Measurements from ENCODE around the gene IQSEC1.
A peak's percentile ranks its signal among the peaks of the same experiment; 100 is the strongest.

Gene IQSEC1

DNA sequence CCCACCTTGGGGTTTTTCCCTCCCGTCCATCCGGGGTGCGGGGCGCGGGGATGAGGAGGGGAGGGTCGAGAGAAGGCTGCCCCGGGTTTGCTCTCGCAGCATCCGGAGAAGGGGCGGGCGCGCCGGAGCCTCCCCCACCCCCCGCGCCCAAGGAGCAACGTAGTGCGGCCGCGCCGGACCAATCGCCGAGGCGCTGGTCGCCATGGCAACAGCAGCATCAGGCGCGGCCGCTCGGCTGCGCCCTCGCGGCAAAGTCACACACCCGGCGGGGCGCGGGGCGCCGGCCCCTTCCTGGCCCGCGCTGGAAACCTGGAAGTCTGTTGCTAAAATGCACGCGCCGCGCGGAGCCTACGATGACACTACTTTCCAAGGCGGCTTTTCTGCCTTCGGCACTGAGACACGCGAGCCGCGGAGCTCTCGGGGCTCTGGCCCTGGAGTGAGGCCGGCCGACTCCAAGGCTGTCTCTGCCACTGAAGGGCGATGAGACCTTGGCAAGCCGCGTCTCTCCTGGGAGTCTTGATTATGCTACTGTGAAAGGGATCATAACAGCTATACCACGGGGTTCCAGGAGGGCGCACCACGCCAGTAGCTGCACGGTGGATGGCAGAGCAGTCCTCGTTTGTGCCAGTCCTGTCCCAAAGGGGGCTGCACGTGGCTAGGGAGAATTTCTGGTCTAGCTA, at the start of gene IQSEC1:
Gene IQSEC1 (minus strand): TSS at position 104 of the 680 bp plus-strand sequence. CDS start 415 bp downstream, outside the sequence.
- Histone ChIP-seq H3K4me1 (peaks cover 82 to 100% (median 95%) of the 10 kb centered on the region in 10 experiments), H3K9ac (peak within 1 kb of the TSS in 10 of 11 experiments; percentile 38 to 83 (median 64); a peak in 19 of 22 replicates), H4K20me1 (peaks cover 0 to 10% (median 0%) of the 10 kb centered on the region in 11 experiments; a peak in 4 of 22 replicates), H3K9me3 (replicated peaks in 1 of 11) (no peaks in the 10 kb centered on the region), H3K36me3 (no peaks in the 10 kb centered on the region), H3K27ac (peak within 1 kb of the TSS in 9 of 11 experiments; percentile 25 to 90 (median 79); a peak in 17 of 22 replicates), H3K27me3 (peaks cover 0 to 32% (median 0%) of the 10 kb centered on the region in 11 experiments; a peak in 6 of 22 replicates), H3K4me3 (peak within 1 kb of the TSS; percentile 27 to 71 (median 59)), H3K4me2 (peak within 1 kb of the TSS; percentile 86 to 100 (median 93))
- TF ChIP-seq Cebpa-rat (IDR thresholded peaks at IDR 0.05), result no peak

DNA sequence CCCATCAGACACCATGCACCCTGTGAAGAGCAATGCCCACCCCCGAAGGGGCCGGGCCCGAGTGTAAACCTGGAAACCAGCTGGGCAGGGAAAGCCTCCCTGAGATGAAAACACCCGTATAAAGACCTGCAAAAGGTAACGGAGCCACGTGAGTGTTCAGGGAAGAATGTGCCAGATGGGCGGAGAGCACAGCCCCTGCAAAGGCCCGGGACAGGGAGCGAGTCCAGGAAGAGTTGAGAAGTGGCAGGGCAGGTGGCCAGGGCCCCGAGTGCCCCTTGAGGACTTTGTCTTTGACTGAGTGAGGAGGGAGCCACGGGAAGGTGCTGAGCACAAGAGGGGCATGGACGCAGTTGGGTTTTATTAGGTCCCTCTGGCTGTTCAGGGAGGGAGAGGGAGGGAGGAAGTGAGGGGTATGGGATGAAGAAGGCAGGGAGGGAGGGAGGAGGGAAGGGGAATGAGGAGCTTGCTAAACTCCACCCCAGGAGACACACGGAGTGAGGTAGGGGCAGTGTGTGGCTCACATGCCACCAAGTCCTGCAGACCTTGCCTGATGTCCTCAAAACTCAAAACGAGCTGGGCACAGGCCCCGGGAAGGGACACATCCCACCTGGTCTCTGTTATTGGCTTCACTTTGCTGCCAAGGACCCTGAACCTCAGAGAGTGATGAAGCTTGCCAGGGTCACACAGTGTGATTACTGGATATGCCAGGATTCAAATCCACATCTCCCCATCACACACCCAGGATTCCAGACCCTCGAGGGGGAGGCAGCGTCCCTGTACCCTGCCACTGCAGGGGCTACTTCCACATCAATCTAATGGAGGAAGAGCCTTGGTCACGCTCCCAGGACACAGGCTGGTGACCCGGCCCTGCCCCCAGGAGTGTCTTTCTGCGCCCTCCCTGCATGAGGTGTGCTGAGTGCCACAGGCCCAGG, 49.1 kb upstream of the IQSEC1 start:
- no peaks in the 10 kb centered on the region for H3K27me3 ChIP-seq
- no peak for TF ChIP-seq Cebpa-rat (IDR thresholded peaks at IDR 0.05)
- H3K4me1 ChIP-seq, result peaks cover 0 to 15% (median 1%) of the 10 kb centered on the region in 10 experiments; a peak in 8 of 20 replicates
- no peak overlapping the region for H3K27ac ChIP-seq
- no peaks in the 10 kb centered on the region for H3K36me3 ChIP-seq
- H3K4me3 ChIP-seq, result no peak overlapping the region
- no peak overlapping the region for H3K9ac ChIP-seq
- no peaks in the 10 kb centered on the region for H3K9me3 ChIP-seq (replicated peaks in 1 of 11)
- H3K4me2 ChIP-seq, result no peak overlapping the region
- 0 out of 22 replicates have a peak, but pooled peaks cover 0 to 15% (median 0%) of the 10 kb centered on the region in 11 experiments for H4K20me1 ChIP-seq

DNA sequence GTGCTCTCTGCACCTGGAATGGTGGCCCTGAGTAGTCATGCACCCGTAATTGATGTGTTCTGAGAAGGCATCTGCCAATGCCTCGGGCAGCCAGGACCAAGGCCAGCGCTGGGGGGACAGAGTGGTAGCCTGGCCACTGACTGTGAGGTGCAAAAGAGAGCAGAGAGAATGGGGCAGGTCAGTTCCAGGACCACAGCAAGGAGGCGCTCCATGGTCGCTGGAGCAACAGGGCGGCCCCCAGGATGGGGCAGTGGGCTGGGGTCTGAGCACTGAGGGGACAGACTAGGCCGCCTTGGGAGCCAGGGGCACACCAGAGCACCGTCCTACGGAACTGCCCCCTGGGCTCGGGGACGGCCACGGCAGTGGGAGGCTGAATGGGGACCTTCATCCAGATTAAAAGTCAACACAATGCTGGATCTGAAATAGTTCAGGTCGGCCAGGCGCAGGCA, 48.3 kb upstream of the IQSEC1 start:
- Histone ChIP-seq H3K9ac (no peak overlapping the region), H3K4me2 (no peak overlapping the region), H3K27me3 (no peaks in the 10 kb centered on the region), H3K27ac (no peak overlapping the region), H3K4me3 (no peak overlapping the region), H3K36me3 (no peaks in the 10 kb centered on the region), H3K9me3 (replicated peaks in 1 of 11) (no peaks in the 10 kb centered on the region), H4K20me1 (0 out of 22 replicates have a peak, but pooled peaks cover 0 to 15% (median 0%) of the 10 kb centered on the region in 11 experiments), H3K4me1 (peaks cover 0 to 15% (median 1%) of the 10 kb centered on the region in 10 experiments; a peak in 8 of 20 replicates)
- TF ChIP-seq Cebpa-rat (IDR thresholded peaks at IDR 0.05), result no peak

DNA sequence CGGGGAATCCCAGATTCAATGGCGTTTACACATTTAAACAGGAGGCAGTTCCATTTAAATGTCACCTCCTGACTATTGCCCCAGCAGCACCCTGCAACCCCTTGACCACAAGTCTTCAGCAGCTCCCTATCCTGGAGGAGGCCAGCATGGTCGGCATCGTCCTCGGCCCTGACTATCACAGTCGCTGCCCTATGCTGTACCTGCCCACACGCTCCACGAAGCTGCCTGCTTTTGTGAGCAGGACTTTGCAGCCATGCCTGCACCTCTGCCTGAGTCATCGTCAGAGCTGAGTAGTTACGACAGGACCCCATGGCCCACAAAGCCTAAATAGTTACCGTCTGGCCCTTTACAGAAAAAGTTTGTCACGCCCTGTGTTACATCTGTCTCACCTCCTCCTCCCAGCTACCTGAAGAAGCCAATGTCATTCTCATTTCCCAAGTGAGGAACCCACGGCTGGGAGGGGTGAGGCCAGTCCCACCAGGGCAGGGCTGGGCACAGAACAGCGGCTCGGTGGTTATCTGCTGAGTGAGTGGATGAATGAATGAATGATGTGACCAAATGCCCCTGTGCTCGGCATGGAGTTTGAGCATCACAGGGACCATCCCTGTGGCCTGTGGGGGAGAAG, 47.8 kb upstream of the IQSEC1 start:
- H3K4me3 ChIP-seq, result no peak overlapping the region

DNA sequence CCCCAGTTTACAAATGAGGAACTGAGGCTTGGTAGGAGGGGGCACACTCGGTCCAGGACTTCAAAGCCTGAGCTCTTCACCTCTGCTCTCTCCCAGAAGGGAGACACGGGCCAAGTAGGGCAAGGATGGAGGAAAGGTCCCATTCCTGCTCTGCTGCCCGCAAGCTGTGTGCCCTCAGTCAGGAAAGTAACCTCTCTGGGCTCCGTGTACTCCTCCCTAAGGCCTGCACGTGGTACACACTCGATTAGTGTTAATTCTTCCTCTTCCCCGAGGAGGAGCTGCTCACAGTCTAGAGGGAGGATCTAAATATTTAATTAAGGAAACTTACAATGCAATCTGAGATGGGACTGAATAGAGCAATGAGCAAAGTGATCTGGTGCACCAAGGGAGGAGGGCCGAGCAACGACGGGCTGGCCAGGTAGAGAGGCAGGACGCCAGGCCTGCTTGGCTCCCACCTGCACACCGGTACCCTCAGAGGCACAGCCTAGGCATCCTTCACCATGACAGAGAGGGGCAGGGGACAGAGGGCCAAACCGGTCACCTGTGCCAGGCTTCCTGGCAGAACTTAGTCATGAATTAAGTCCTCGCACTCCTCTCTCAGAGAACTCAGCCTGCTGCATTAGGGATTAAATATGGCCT, 47.2 kb upstream of the IQSEC1 start:
- H3K9me3 ChIP-seq (replicated peaks in 1 of 11), result no peaks in the 10 kb centered on the region
- no peaks in the 10 kb centered on the region for H3K27me3 ChIP-seq
- H3K4me2 ChIP-seq, result no peak overlapping the region
- H3K4me3 ChIP-seq, result no peak overlapping the region
- H3K36me3 ChIP-seq, result no peaks in the 10 kb centered on the region
- H3K4me1 ChIP-seq, result peaks cover 0 to 21% (median 3%) of the 10 kb centered on the region in 10 experiments; a peak in 10 of 20 replicates
- no peak overlapping the region for H3K9ac ChIP-seq
- H4K20me1 ChIP-seq, result peaks cover 0 to 15% (median 0%) of the 10 kb centered on the region in 11 experiments; a peak in 1 of 22 replicates
- TF ChIP-seq Cebpa-rat (IDR thresholded peaks at IDR 0.05), result no peak
- H3K27ac ChIP-seq, result no peak overlapping the region

More for the DNA sequence above, 47.8 kb upstream of the IQSEC1 start:
- Histone ChIP-seq H3K27ac (no peak overlapping the region), H4K20me1 (peaks cover 0 to 15% (median 0%) of the 10 kb centered on the region in 11 experiments; a peak in 1 of 22 replicates), H3K9ac (no peak overlapping the region), H3K4me2 (no peak overlapping the region), H3K27me3 (no peaks in the 10 kb centered on the region), H3K36me3 (no peaks in the 10 kb centered on the region), H3K4me1 (peaks cover 0 to 15% (median 1%) of the 10 kb centered on the region in 10 experiments; a peak in 8 of 20 replicates), H3K9me3 (replicated peaks in 1 of 11) (no peaks in the 10 kb centered on the region)
- no peak for TF ChIP-seq Cebpa-rat (IDR thresholded peaks at IDR 0.05)

DNA sequence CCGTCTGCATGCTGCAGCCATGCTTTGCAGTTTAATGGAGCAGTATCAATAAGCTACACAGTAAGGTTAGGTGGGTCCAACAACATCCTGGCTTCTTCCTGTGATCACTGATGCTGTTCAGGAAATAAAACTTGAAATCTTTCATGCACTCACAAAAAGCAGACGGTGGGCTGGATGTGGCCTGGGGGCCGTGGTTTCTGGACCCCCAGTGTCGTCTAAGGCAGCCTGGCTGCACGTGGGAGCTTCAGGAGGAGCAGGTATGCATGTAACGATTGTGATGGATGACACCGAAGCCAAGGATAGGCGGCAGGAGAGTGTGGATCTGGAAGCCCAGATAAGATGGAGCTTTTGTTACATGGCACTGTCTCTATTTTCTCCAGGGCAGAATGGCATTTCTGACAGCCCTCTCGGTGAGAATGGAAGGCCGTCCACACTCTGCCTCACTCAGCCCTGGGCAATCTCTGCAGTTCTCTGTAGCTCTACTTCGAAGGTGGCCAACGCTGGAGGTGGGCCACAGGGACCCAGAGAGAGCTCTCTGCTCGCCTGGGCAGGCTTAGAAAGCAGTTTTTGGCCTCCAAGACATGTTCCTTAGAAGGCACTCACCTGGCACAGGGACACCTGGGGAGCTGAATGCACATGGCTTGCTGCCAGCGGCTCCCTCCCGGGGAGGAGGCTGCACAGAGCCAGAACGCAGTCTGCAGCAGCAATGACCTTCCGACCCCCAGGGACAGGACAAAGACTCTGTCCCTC, 46.4 kb upstream of the IQSEC1 start:
- Histone ChIP-seq H3K27ac (no peak overlapping the region), H4K20me1 (peaks cover 0 to 15% (median 0%) of the 10 kb centered on the region in 11 experiments; a peak in 1 of 22 replicates), H3K4me1 (peaks cover 0 to 29% (median 11%) of the 10 kb centered on the region in 10 experiments; a peak in 13 of 20 replicates), H3K9me3 (replicated peaks in 1 of 11) (no peaks in the 10 kb centered on the region), H3K4me3 (no peak overlapping the region), H3K36me3 (no peaks in the 10 kb centered on the region), H3K27me3 (no peaks in the 10 kb centered on the region), H3K4me2 (peak overlapping the region in 3 of 11 experiments; percentile 1 to 30 (median 17); a peak in 2 of 22 replicates), H3K9ac (no peak overlapping the region)
- TF ChIP-seq Cebpa-rat (IDR thresholded peaks at IDR 0.05), result no peak

DNA sequence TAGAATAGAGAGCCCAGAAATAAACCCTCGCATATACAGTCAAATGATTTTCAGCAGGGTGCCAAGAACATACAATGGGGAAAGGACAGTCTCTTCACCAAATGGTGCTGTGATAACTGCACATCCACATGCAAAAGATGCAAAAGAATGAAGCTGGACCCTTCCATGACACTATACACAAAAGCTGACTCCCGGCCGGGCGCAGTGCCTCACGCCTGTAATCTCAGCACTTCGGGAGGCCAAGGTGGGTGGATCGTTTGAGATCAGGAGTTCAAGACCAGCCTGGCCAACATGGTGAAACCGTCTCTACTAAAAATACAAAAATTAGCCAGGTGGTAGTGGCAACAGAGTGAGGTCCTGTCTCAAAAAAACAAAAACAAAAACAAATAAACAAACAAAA, 43.2 kb upstream of the IQSEC1 start:
- H3K27ac ChIP-seq, result no peak overlapping the region
- no peak overlapping the region for H3K4me3 ChIP-seq
- no peaks in the 10 kb centered on the region for H3K36me3 ChIP-seq
- H3K4me2 ChIP-seq, result no peak overlapping the region
- H3K9me3 ChIP-seq (replicated peaks in 1 of 11), result no peaks in the 10 kb centered on the region
- no peaks in the 10 kb centered on the region for H3K27me3 ChIP-seq
- peaks cover 0 to 23% (median 0%) of the 10 kb centered on the region in 11 experiments; a peak in 1 of 22 replicates for H4K20me1 ChIP-seq
- no peak for TF ChIP-seq Cebpa-rat (IDR thresholded peaks at IDR 0.05)
- H3K9ac ChIP-seq, result no peak overlapping the region
- peaks cover under 1 to 61% (median 31%) of the 10 kb centered on the region in 10 experiments; a peak in 19 of 20 replicates for H3K4me1 ChIP-seq

All from BLaER1 treated with 17β-estradiol and CSF1 and Interleukin-3, amounts not matched to agents 10 nM and 100 nM (cell line).